Activated effector memory CD4-positive, alpha-beta T cell treated with Interleukin-2 at 50 U/mL for 16 hours (primary cell): ENCODE measurements around the gene P4HA1.

ENCODE experiments used
- DNase-seq: peaks from one replicate; pipeline ENCODE4 v3.0.0-alpha.2; 2020

The P4HA1 gene

GRCh38 chr10:73093922-73094850, 2.5 kb downstream of the P4HA1 start:
- no peak for DNase-seq

GRCh38 chr10:73092830-73093229, 3.8 kb downstream of the P4HA1 start:
- DNase-seq: no peak

GRCh38 chr10:73088304-73088703, 8.4 kb downstream of the P4HA1 start:
- DNase-seq: no peak

GRCh38 chr10:73086816-73087215, 9.8 kb downstream of the P4HA1 start:
- no peak for DNase-seq

- no peak for DNase-seq
These were observed 12.5 kb downstream of the P4HA1 start for GRCh38 chr10:73084209-73084608.

GRCh38 chr10:73083221-73083620, 13.4 kb downstream of the P4HA1 start:
- DNase-seq: no peak

- DNase-seq: no peak
These were observed 16.7 kb downstream of the P4HA1 start for GRCh38 chr10:73079779-73080541.

- no peak for DNase-seq
These were observed 20.1 kb downstream of the P4HA1 start for GRCh38 chr10:73076360-73077183.

GRCh38 chr10:73075829-73076228, 20.8 kb downstream of the P4HA1 start:
- DNase-seq: no peak

GRCh38 chr10:73073627-73074026, 23.0 kb downstream of the P4HA1 start:
- DNase-seq: no peak

GRCh38 chr10:73065441-73065840, 31.2 kb downstream of the P4HA1 start:
- no peak for DNase-seq

- DNase-seq: no peak
These were observed 34.9 kb downstream of the P4HA1 start for GRCh38 chr10:73061743-73062142.

- no peak for DNase-seq
These were observed 35.7 kb downstream of the P4HA1 start for GRCh38 chr10:73060738-73061635.

- DNase-seq: no peak
These were observed 36.5 kb downstream of the P4HA1 start for GRCh38 chr10:73060173-73060572.

- DNase-seq: no peak
These were observed 38.5 kb downstream of the P4HA1 start for GRCh38 chr10:73058057-73058591.

- no peak for DNase-seq
These were observed 42.4 kb downstream of the P4HA1 start for GRCh38 chr10:73054286-73054685.

GRCh38 chr10:73053275-73053674, 43.4 kb downstream of the P4HA1 start:
- DNase-seq: no peak

- no peak for DNase-seq
These were observed 52.0 kb downstream of the P4HA1 start for GRCh38 chr10:73044378-73045285.

- DNase-seq: no peak
These were observed 52.8 kb downstream of the P4HA1 start for GRCh38 chr10:73043766-73044377.

GRCh38 chr10:73043319-73043718, 53.3 kb downstream of the P4HA1 start:
- DNase-seq: no peak
